Effector memory CD4-positive, alpha-beta T cell (primary cell): ENCODE measurements around the gene MORN3.
A peak's percentile ranks its signal among the peaks of the same experiment; 100 is the strongest.
"Not testable (repeated sequence)": the region's sequence is repeated elsewhere in the genome, so short reads cannot be mapped to it uniquely, and the experiment has no call there.

ENCODE experiments used
- DNase-seq, 3 donors: peaks; one replicate each; pipeline ENCODE4 v3.0.0-alpha.2; 2020
- H3K27ac ChIP-seq: 2 replicates; pipeline ENCODE4 v1.7.0; 2013; ENCODE audit warnings: mild to moderate bottlenecking, low read length, moderate library complexity; ENCODE audit not compliant: insufficient read depth, poor library complexity, severe bottlenecking
- H3K27me3 ChIP-seq: replicated peaks from 2 replicates; pipeline ENCODE4 v1.7.0; 2013; ENCODE audit warnings: mild to moderate bottlenecking, low read length; ENCODE audit not compliant: insufficient read depth, control insufficient read depth, poor library complexity, severe bottlenecking
- H3K36me3 ChIP-seq: 2 replicates; pipeline ENCODE4 v1.7.0; 2013; ENCODE audit warnings: mild to moderate bottlenecking, low read length, moderate library complexity; ENCODE audit not compliant: control insufficient read depth, insufficient read depth
- H3K4me1 ChIP-seq: 2 replicates; pipeline ENCODE4 v1.7.0; 2013; ENCODE audit warnings: low read length, mild to moderate bottlenecking; ENCODE audit not compliant: control insufficient read depth, insufficient read depth, poor library complexity, severe bottlenecking
- H3K4me3 ChIP-seq: 2 replicates; pipeline ENCODE4 v1.7.0; 2013; ENCODE audit warnings: low read length, low read depth, mild to moderate bottlenecking; ENCODE audit not compliant: insufficient read depth, poor library complexity, severe bottlenecking
- H3K9me3 ChIP-seq: 2 replicates; pipeline ENCODE4 v1.7.0; 2013; ENCODE audit warnings: mild to moderate bottlenecking, low read length, moderate library complexity; ENCODE audit not compliant: control insufficient read depth

The MORN3 gene

GRCh38 chr12:121666829-121667228, 2.6 kb downstream of the MORN3 start:
- not testable (repeated sequence) for H3K36me3 ChIP-seq, H3K27me3 ChIP-seq, DNase-seq, H3K9me3 ChIP-seq, H3K4me3 ChIP-seq, H3K27ac ChIP-seq
- H3K4me1 ChIP-seq, result peaks cover 26% of the 10 kb centered on the region

DNA sequence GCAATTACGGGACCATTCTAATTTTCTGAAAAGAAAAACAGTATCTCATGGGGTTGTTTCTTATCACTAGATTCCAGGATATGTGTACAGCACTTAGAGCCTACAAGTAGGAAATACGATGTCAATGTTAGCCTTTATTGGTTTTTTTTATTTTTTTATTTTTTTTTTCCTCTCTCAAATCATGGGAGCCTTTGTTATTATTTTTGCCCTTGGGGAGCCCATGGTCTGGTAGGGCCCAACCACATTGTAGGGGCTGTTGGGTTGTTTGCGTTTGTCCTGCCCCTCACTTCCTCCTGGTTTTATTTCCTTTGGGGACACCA, 5.9 kb downstream of the MORN3 start:
- Histone ChIP-seq H3K4me3 (no peak overlapping the region), H3K9me3 (no peaks in the 10 kb centered on the region), H3K27ac (no peak overlapping the region), H3K27me3 (no peaks in the 10 kb centered on the region), H3K36me3 (no peaks in the 10 kb centered on the region), H3K4me1 (peaks cover 40% of the 10 kb centered on the region)
- no peak for DNase-seq

DNA sequence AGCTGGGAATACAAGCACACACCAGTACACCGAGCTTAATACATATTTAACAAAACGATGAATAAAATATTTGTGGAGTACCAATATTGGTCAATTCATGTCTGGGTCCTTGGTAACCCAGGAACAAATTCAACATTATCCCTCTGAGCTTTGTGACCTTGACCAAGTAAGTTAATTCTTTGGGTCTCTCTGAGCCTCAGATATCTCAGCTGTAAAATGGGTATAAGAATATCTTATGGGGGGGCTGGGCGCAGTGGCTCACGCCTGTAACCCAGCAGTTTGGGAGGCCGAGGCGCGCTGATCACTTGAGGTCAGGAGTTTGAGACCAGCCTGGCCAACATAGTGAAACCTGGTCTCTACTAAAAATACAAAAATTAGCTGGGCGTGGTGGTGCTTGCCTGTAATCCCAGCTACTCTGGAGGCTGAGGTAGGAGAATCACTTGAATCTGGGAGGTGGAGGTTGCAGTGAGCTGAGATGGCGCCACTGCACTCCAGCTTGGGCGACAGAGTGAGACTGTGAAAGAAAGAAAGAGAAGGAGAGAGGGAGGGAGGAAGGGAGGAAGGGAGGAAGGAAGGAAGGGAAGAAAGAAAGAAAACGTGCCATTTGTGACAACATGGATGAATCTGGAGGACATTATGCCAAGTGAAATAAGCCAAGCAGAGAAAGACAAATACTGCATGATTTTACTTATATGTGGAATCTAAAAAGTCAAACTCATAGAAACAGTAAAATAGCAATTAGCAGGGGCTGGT, 7.9 kb downstream of the MORN3 start:
- not testable (repeated sequence) for H3K9me3 ChIP-seq, H3K27me3 ChIP-seq, H3K4me3 ChIP-seq, DNase-seq, H3K36me3 ChIP-seq
- Histone ChIP-seq H3K4me1 (peaks cover 40% of the 10 kb centered on the region), H3K27ac (peak overlapping the region; percentile 78)

DNA sequence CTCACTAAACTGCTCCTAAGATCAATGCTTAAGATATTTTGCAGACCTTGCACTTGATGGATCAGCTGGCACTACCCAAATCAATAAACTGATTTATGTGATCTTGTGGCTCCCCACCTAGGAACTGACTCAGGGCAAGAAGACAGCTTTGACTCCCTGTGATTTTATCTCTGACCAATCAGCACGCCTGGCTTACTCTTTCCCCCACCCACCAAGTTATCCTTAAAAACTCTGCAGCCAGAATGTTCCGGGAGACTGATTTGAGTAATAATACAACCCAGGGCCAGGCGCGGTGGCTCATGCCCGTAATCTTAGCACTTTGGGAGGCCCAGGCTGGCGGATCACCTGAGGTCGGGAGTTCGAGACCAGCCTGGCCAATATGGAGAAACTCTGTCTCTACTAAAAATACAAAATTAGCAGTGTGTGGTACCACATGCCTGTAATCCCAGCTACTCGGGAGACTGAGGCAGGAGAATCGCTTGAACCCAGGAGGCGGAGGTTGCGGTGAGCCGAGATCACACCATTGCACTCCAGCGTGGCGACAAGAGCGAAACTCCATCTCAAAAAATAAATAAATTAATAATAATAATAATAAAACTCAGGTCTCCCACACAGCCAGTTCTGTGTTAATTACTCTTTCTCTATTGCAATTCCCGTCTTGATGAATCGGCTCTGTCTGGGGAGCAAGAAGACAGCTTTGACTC, 12.0 kb downstream of the MORN3 start:
- no peak overlapping the region for H3K27ac ChIP-seq
- H3K4me1 ChIP-seq, result peaks cover 22% of the 10 kb centered on the region
- no peaks in the 10 kb centered on the region for H3K36me3 ChIP-seq
- H3K9me3 ChIP-seq, result no peaks in the 10 kb centered on the region
- H3K4me3 ChIP-seq, result no peak overlapping the region
- H3K27me3 ChIP-seq, result no peaks in the 10 kb centered on the region
- DNase-seq, result no peak

DNA sequence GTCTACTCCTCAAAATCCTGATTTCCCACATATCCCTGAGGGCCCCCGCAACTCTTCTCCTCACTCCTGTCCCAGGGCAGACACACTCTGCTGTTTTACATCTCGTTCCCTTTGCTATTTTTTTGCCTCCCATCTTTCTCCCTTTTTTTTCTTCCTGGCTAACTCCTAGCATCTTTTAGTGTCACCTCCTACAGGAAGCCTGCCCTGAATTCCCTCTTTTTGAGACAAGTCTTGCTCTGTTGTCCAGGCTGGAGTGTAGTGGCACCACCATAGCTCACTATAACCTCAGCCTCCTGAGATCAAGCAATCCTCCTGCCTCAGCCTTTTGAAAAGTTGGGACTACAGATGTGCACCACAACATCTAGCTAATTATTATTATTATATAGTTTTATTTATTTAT, 13.3 kb downstream of the MORN3 start:
- Histone ChIP-seq H3K4me1 (peaks cover 17% of the 10 kb centered on the region), H3K4me3 (no peak overlapping the region), H3K36me3 (no peaks in the 10 kb centered on the region), H3K9me3 (no peaks in the 10 kb centered on the region), H3K27ac (no peak overlapping the region), H3K27me3 (no peaks in the 10 kb centered on the region)
- DNase-seq, result no peak

GRCh38 chr12:121653999-121654398, 15.5 kb downstream of the MORN3 start:
- DNase-seq, result no peak
- Histone ChIP-seq H3K4me1 (peaks cover 17% of the 10 kb centered on the region), H3K4me3 (no peak overlapping the region), H3K36me3 (no peaks in the 10 kb centered on the region), H3K27ac (no peak overlapping the region), H3K9me3 (no peaks in the 10 kb centered on the region), H3K27me3 (no peaks in the 10 kb centered on the region)

DNA sequence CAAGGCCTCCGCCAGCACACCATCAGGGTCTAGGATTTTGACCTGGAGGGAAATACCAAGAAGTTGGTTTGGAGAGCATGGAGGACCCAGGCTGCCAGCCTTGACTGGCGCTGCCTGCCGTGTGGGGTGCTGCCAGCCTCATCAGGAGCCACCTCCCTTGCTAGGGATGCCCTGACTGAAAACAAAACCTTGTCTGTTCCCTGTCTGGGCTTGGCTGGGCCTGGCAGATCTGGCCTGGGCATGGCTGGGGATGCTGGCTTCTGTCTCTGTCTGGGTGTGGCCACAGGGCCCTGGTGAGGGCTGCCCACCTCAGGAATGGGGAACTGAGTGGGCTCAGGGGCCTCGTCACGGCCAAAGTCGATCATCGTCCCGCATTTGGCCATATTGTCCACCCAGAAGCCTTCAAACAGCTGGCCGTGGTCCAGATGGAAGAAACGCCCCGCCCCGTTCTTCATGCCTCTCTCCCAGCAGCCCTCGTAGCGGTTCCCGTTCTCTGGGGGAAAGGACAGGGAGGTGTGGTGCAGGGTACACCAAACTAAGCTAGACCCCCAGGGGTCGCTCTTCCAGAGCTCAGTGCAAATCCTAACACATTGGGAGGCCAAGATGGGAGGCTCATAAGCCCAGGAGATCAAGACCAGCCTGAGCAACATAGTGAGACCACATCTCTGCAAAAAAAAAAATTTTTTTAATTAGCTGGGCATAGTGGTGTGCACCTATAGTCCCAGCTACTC, 16.5 kb downstream of the MORN3 start:
- DNase-seq, result no peak
- Histone ChIP-seq H3K27ac (no peak overlapping the region), H3K27me3 (no peaks in the 10 kb centered on the region), H3K9me3 (no peaks in the 10 kb centered on the region), H3K4me3 (no peak overlapping the region), H3K4me1 (peaks cover 12% of the 10 kb centered on the region), H3K36me3 (no peaks in the 10 kb centered on the region)

GRCh38 chr12:121651320-121651719, 18.1 kb downstream of the MORN3 start:
- H3K27me3 ChIP-seq, result no peaks in the 10 kb centered on the region
- no peak overlapping the region for H3K27ac ChIP-seq
- no peak overlapping the region for H3K4me3 ChIP-seq
- no peak for DNase-seq
- H3K36me3 ChIP-seq, result no peaks in the 10 kb centered on the region
- H3K9me3 ChIP-seq, result no peaks in the 10 kb centered on the region
- peaks cover 12% of the 10 kb centered on the region for H3K4me1 ChIP-seq

GRCh38 chr12:121649819-121650353, 19.6 kb downstream of the MORN3 start:
- H3K9me3 ChIP-seq, result no peaks in the 10 kb centered on the region
- H3K36me3 ChIP-seq, result no peaks in the 10 kb centered on the region
- peaks cover 12% of the 10 kb centered on the region for H3K4me1 ChIP-seq
- no peak overlapping the region for H3K4me3 ChIP-seq
- no peaks in the 10 kb centered on the region for H3K27me3 ChIP-seq
- peak overlapping the region; percentile 25 for H3K27ac ChIP-seq
- no peak for DNase-seq

DNA sequence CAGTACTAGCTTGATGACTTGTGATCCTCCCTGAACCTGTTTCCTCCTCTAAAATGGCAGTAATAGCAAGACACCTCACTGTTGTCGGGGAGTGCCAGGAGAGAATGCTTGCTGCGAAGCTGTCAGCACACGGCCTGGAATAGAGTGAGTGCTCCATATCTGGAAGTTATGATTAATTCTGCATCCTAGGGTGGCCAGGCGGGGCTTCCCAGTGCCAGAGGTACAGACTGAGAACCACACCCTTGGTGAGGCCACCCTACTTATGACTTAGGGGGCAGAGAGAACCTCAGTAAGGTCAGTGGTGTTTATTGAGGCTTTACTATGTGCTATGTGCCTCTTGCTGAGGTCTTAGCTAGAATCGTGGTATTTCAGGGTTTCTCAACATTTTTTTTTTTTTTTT, 20.1 kb downstream of the MORN3 start:
- DNase-seq, result no peak
- Histone ChIP-seq H3K27me3 (no peaks in the 10 kb centered on the region), H3K9me3 (no peaks in the 10 kb centered on the region), H3K4me3 (no peak overlapping the region), H3K27ac (no peak overlapping the region), H3K4me1 (peaks cover 12% of the 10 kb centered on the region), H3K36me3 (no peaks in the 10 kb centered on the region)
